Measurements from ENCODE around the gene PGGT1B.

DNA sequence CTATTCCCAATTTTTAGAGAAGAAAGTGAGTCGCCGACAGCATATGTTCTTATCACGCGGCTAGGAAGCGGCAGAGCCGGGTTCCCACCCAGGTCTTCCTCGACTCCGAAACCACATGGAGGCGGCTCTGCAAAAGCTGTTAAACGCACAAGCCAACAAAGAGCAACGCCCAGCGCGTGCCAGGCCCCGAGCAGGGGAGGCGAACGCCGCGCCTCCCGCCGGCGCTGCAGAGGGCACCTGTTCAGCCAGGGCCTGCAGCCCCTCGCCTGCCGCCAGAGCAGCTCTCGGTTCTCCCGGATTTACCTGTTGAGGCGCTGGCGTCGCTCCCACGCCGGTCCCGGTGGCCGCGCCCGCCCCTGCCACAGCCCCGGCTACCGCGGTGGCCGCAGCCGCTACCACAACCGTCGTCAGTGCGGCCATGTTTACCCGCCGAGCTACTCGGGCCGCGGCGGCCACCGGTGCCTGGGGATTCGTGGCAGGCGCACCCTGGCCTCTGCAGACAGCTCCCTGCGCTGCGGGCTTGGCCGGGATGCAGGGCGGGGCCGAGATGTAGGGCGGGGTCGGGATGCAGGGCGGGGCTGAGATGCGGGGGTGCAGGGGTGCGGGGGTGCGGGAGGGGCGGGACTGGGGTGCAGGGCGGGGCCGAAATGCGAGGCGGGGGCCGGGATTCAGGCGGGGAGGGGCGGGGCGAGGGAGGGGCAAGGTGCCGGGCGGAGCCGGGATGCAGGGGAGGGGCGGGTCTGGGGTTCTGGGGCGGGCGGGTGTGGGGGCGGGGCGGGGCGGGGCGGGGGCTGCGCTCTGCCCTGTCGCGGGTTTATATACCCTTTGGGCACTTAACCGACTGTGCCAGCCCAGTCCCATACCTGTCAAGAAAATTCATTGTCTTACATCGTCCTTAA lies 33.7 kb upstream of the PGGT1B start, which contains the start of gene CCDC112:
- TF ChIP-seq GATA3 (IDR thresholded peaks at IDR 0.05; ENCODE audit: low read depth, low read length) (no peak), GATA2 (IDR thresholded peaks at IDR 0.05; ENCODE audit: low read depth, low read length) (no peak; the same call in 1 of the 2 replicates)

Measured in SH-SY5Y (cell line).